GF-D8 (cell line): ENCODE data around the gene SFSWAP.

Source experiments
- DNase-seq: peaks from one replicate; lab custom pipeline; 2025; lab: John Stamatoyannopoulos, UW

Gene SFSWAP

DNA sequence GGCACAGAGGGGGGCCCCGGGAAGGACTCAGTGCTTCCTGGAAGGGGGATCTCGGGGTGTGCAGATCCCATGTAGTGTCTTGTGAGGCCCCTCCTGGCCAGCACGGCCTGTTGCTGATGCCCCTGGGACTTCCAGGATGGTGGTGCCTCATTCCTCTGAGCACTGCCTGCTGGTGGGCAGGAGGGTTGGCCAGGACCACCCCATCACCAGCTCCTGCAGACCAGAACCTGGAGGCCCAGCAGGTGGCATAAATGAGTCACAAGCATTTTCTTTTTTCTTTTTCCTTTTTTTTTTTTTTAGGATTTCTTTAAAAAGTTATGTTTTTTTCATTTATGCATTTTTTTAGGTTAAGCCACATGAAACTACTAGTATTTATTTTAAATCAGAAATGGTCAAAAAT is 125.3 kb downstream of the SFSWAP start:
- no peak for DNase-seq

DNA sequence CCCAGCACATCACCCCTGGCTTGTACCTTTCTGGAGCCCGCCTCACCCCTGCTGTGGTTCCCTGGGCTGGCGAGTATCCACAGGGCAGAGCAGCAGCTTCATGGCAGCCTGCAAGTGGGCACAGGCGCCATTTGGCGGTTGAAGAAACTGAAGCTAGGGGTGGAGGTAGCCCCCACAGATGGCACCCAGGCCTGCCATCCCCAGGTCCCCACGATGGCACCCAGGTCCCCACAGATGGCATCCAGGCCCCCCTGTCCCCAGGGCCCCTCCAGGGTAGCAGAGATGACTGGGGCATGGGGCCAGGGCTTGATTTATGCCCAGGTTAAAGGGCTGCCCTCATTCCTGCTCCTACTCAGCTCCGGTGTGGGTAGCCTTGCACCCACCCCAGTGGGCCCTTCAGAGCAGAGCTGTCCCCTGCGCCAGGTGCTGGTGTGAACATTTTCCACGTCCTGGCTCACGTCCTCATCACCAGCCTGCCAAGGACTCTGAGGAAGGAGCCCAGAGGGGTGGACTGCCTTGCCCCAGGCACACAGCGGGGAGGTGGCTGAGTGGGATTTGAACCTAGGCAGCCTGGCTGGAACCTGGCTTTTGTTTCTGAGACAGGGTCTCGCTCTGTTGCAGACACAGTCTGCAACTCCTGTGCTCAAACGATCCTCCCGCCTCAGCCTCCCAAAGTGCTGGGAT is 126.0 kb downstream of the SFSWAP start:
- DNase-seq: no peak

DNA sequence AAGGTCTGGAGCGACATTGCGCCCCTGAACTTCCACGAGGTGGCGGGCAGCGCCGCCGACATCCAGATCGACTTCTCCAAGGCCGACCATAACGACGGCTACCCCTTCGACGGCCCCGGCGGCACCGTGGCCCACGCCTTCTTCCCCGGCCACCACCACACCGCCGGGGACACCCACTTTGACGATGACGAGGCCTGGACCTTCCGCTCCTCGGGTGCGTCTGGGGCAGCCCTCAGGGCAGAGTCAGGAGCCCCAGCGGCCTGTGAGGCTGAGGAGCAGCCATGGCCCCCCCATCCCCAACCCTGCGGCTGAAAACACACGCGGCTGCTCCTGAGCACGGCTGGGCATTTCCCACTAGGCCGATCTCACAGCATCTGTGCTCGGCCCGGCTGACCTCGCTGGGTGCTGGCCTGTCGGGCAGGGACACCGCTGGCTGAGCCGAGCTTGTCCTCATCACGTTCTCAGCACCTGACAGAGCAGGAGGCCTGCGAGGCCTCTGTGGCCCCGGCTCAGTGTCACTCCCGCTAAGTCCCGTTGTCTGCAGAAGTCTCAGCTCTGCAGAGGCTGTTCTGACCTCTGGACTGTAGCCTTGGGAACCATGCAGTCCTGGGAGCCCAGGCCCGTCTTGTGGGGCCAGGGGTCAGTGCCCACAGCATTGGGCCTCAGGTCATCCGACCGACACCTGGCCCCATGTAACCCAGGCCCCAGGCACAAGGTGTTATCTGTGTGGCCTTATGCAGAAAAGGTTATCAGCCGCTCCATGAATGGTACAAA is 129.9 kb downstream of the SFSWAP start:
- DNase-seq: no peak

DNA sequence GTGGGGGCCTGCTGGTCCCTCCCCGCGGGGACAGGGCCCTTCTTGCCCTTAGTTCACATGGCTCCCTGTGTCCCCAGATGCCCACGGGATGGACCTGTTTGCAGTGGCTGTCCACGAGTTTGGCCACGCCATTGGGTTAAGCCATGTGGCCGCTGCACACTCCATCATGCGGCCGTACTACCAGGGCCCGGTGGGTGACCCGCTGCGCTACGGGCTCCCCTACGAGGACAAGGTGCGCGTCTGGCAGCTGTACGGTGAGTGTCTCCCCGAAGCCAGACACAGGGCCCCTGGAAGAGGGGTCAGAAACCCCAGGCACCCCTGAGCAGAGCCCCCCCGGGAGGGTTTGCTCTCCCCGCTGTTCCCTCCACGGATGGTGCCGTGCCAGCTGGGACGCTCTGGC is 130.7 kb downstream of the SFSWAP start:
- DNase-seq: no peak

DNA sequence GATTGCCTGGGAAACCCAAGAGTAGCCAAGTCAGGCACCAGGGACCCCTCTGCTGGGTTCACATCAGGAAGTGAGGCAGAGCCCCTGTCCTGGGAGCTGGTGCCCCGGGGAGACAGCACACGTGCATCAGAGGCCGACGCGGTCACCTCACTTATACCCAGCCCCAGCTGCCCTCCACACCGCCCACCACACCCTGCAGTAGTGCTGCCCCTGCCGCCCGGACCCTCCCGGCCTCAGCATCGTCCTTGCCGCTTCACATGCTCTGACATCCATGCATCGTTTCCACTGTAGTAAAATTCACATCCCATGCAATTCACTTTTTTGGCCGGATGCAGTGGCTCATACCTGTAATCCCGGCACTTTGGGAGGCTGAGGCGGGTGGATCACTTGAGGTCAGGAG is 131.3 kb downstream of the SFSWAP start:
- no peak for DNase-seq

DNA sequence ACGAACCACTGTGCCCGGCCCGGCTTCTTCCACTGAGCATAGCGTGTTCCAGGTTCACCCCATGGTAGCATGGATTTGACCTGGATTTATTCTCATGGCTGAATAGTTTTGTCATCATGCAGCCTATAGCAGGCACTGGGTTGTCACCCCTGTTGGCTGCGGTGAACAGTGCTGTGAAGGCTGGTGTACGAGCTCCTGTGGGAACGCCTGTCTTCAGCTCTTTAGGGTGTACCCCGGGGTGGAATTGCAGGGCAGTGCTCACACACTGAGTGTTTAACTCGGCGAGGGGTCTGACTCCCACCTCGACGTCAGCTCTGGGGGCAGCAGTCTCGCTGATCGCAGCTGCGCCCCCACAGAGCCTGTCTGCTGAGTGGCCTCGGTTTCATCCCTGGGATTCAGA is 132.6 kb downstream of the SFSWAP start:
- DNase-seq: no peak

DNA sequence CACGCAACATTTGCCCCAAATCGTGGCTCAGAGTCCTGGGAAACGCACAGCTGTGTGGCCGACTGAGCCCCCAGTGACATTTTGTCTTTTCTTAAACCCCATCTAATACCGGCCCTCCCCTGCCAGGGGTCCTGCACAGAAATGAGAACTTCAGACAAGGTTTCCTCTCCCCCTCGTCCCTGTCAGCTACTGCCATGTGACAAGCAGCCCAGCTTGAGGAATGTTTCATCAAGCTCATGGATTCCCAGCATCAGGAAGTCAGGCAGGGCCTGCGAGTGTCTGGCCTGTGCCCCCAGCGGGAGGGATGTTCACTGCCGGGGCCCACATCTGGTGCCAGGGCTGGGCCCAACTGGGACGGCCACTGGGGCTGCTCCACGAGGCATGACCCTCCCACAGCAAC is 133.2 kb downstream of the SFSWAP start:
- no peak for DNase-seq

DNA sequence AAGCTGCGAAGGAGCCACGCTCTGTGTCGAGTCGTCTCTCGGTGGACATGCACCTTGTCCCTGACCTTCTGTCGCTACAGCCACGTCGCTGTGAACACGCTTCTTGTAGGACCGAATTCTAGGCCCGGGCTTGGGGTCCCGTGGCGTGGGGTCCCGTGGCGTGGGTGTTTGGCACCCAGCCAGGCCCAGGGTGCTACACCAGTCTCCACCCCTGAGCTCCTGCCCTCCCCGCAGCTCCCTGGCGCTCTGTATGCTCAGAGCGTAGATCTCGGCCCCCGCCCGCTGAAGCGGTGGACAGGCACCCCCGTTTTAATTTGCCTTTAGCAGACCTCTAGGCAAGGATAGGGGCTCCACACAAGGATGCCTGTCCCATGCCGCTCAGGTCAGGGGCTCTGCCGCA is 133.8 kb downstream of the SFSWAP start:
- DNase-seq: no peak

DNA sequence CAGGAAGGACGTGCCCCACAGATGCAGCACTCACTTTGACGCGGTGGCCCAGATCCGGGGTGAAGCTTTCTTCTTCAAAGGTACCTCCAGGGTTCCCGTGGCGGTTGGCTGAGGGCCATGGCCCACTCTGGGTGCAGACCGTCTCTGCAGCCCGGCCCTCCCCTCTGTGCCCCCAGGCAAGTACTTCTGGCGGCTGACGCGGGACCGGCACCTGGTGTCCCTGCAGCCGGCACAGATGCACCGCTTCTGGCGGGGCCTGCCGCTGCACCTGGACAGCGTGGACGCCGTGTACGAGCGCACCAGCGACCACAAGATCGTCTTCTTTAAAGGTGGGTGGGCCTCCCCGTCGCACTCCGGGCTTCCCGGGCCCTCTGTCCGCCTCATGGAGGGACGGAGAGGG is 134.2 kb downstream of the SFSWAP start:
- no peak for DNase-seq

DNA sequence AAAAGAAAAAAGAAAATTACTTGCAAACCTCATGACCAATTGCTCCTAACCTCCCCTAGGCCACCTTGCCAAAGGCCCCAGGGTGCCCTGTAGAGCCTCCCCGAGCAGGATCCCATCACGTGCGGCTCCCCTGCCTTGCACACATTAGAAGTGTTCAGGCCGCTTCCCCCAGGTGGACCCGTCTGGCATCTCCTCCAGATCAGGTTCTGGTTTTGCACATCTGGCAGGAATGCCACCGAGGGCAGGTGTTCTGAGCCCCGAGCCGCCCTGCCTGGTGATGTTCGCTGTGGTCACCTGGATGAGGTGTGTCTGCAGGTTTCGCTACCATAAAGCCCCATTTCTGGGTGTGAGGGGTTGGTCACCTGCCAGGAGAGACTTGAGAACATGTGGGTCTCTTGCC is 136.6 kb downstream of the SFSWAP start:
- DNase-seq: no peak

DNA sequence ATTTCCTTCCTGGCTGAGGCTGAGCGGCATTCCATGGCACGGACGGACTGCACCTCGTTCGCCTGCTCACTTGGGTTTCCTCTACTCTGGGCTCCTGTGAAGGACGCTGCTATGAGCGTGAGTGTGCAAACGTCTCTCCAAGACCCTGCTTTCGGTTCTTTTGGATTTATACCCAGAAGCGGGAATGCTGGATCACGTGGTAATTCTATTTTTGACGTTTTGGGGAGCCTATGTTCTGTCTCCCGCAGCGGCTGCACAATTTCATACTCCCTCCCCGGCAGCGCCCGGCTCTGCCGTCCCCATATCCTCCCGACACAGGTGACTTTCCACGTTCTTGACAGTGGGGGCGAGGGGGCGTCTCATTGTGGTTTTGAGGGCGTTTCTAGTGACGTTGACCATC is 137.9 kb downstream of the SFSWAP start:
- no peak for DNase-seq
